Subcutaneous abdominal adipose tissue (tissue), 5 donors: Measurements from ENCODE around the gene TTC13.

Experiments used
- H3K27ac ChIP-seq: one replicate; pipeline ENCODE4 v1.7.0; 2013; ENCODE audit warnings: low read depth, mild to moderate bottlenecking, inconsistent platforms, low read length, moderate library complexity
- H3K27me3 ChIP-seq, 5 donors: one replicate each; pipeline ENCODE4 v1.7.0; 2013; ENCODE audit warnings: low read length in 5 of 5, inconsistent platforms in 1 of 5; ENCODE audit not compliant: control insufficient read depth in 5 of 5, insufficient read depth in 4 of 5
- H3K36me3 ChIP-seq, 5 donors: one replicate each; pipeline ENCODE4 v1.7.0; 2013; ENCODE audit warnings: low read length in 5 of 5; ENCODE audit not compliant: control insufficient read depth in 5 of 5, insufficient read depth in 5 of 5
- H3K4me1 ChIP-seq, 5 donors: one replicate each; pipeline ENCODE4 v1.7.0; 2013; ENCODE audit warnings: low read length in 5 of 5, mild to moderate bottlenecking in 3 of 5, moderate library complexity in 1 of 5; ENCODE audit not compliant: control insufficient read depth in 5 of 5, insufficient read depth in 5 of 5
- H3K4me3 ChIP-seq, 5 donors: one replicate each; pipeline ENCODE4 v1.7.0; 2013; ENCODE audit warnings: low read length in 5 of 5, low read depth in 1 of 5
- H3K9ac ChIP-seq, 5 donors: one replicate each; pipeline ENCODE4 v1.7.0; 2013; ENCODE audit warnings: low read length in 5 of 5, mild to moderate bottlenecking in 4 of 5, moderate library complexity in 3 of 5
- H3K9me3 ChIP-seq, 5 donors: one replicate each; pipeline ENCODE4 v1.7.0; 2013; ENCODE audit warnings: low read length in 5 of 5; ENCODE audit not compliant: control insufficient read depth in 5 of 5
- donor health status: healthy.
- donor health status: healthy.
- donor health status: healthy.
- donor health status: healthy.
- donor health status: healthy.

Gene TTC13

GRCh38 chr1:230869500-230869899 is 109.2 kb downstream of the TTC13 start:
- H3K27ac ChIP-seq: peak overlapping the region; percentile 50

GRCh38 chr1:230868736-230869385 is 109.8 kb downstream of the TTC13 start:
- peaks cover 0 to 3% (median 0%) of the 10 kb centered on the region in 5 donors for H3K36me3 ChIP-seq
- peak overlapping the region in 4 of 5 donors; percentile 55 to 81 (median 76) for H3K9ac ChIP-seq
- no peaks in the 10 kb centered on the region for H3K27me3 ChIP-seq
- H3K4me3 ChIP-seq: peak overlapping the region; percentile 53 to 75 (median 69)
- peaks cover 2 to 51% (median 43%) of the 10 kb centered on the region in 5 donors for H3K4me1 ChIP-seq
- H3K9me3 ChIP-seq: no peaks in the 10 kb centered on the region
- H3K27ac ChIP-seq: peak overlapping the region; percentile 50

More at GRCh38 chr1:230869500-230869899, 109.2 kb downstream of the TTC13 start:
- peaks cover 0 to 3% (median 0%) of the 10 kb centered on the region in 5 donors for H3K36me3 ChIP-seq
- no peaks in the 10 kb centered on the region for H3K9me3 ChIP-seq
- peaks cover 2 to 46% (median 37%) of the 10 kb centered on the region in 5 donors for H3K4me1 ChIP-seq
- peak overlapping the region in 1 of 5 donors; percentile 75 for H3K4me3 ChIP-seq
- H3K27me3 ChIP-seq: no peaks in the 10 kb centered on the region
- peak overlapping the region in 3 of 5 donors; percentile 55 to 81 (median 73) for H3K9ac ChIP-seq

- peaks cover 2 to 58% (median 50%) of the 10 kb centered on the region in 5 donors for H3K4me1 ChIP-seq
- H3K27ac ChIP-seq: peak within 1 kb of the TSS; percentile 81
- H3K9me3 ChIP-seq: no peaks in the 10 kb centered on the region
- H3K4me3 ChIP-seq: peak within 1 kb of the TSS; percentile 84 to 94 (median 91)
- H3K36me3 ChIP-seq: peaks cover 0 to 3% (median 0%) of the 10 kb centered on the region in 5 donors
- H3K9ac ChIP-seq: peak within 1 kb of the TSS; percentile 57 to 95 (median 81)
- no peaks in the 10 kb centered on the region for H3K27me3 ChIP-seq
Measured at GRCh38 chr1:230867903-230868735, 110.5 kb downstream of the TTC13 start, which contains the start of gene C1orf198. C1orf198 (minus strand) TSS chr1:230868521; CDS start chr1:230868512, 9 bp downstream.

GRCh38 chr1:230867101-230867902 is 111.4 kb downstream of the TTC13 start:
- Histone ChIP-seq H3K9me3 (no peaks in the 10 kb centered on the region), H3K4me3 (peak overlapping the region; percentile 84 to 94 (median 91)), H3K4me1 (peaks cover 2 to 66% (median 52%) of the 10 kb centered on the region in 5 donors), H3K9ac (peak overlapping the region; percentile 57 to 95 (median 81)), H3K27me3 (no peaks in the 10 kb centered on the region), H3K36me3 (peaks cover 0 to 3% (median 0%) of the 10 kb centered on the region in 5 donors), H3K27ac (peak overlapping the region; percentile 81)

- H3K27ac ChIP-seq: peak overlapping the region; percentile 81
Measured at GRCh38 chr1:230866171-230867070, 112.2 kb downstream of the TTC13 start.

GRCh38 chr1:230865062-230865817 is 113.4 kb downstream of the TTC13 start:
- H3K27me3 ChIP-seq: no peaks in the 10 kb centered on the region
- H3K27ac ChIP-seq: peak overlapping the region; percentile 81
- H3K4me1 ChIP-seq: peaks cover 2 to 78% (median 60%) of the 10 kb centered on the region in 5 donors
- peak overlapping the region in 1 of 5 donors; percentile 30 for H3K9ac ChIP-seq
- H3K36me3 ChIP-seq: peaks cover 0 to 4% (median 0%) of the 10 kb centered on the region in 5 donors
- no peaks in the 10 kb centered on the region for H3K9me3 ChIP-seq
- peak overlapping the region in 3 of 5 donors; percentile 23 to 91 (median 84) for H3K4me3 ChIP-seq

More at GRCh38 chr1:230866171-230867070, 112.2 kb downstream of the TTC13 start:
- Histone ChIP-seq H3K9ac (peak overlapping the region in 4 of 5 donors; percentile 81 to 95 (median 86)), H3K27me3 (no peaks in the 10 kb centered on the region), H3K4me3 (peak overlapping the region; percentile 84 to 94 (median 91)), H3K9me3 (no peaks in the 10 kb centered on the region), H3K4me1 (peaks cover 2 to 69% (median 59%) of the 10 kb centered on the region in 5 donors), H3K36me3 (peaks cover 0 to 3% (median 0%) of the 10 kb centered on the region in 5 donors)

- peak overlapping the region in 1 of 5 donors; percentile 21 for H3K9ac ChIP-seq
- H3K4me3 ChIP-seq: peak overlapping the region in 2 of 5 donors; percentile 28 to 36
- H3K27ac ChIP-seq: no peak overlapping the region
- peaks cover 0 to 4% (median 0%) of the 10 kb centered on the region in 5 donors for H3K36me3 ChIP-seq
- H3K9me3 ChIP-seq: no peaks in the 10 kb centered on the region
- H3K4me1 ChIP-seq: peaks cover 2 to 75% (median 61%) of the 10 kb centered on the region in 5 donors
- no peaks in the 10 kb centered on the region for H3K27me3 ChIP-seq
Measured at GRCh38 chr1:230864441-230864840, 114.2 kb downstream of the TTC13 start.

- Histone ChIP-seq H3K9me3 (no peaks in the 10 kb centered on the region), H3K27me3 (no peaks in the 10 kb centered on the region), H3K4me3 (no peak overlapping the region), H3K9ac (peak overlapping the region in 2 of 5 donors; percentile 27 to 30), H3K27ac (no peak overlapping the region), H3K4me1 (peaks cover 2 to 76% (median 64%) of the 10 kb centered on the region in 5 donors), H3K36me3 (peaks cover 0 to 4% (median 0%) of the 10 kb centered on the region in 5 donors)
Measured at GRCh38 chr1:230863449-230863848, 115.2 kb downstream of the TTC13 start.
